Gastrocnemius medialis (tissue), 4 donors: ENCODE data around the gene ENDOV.

Experiments used
- POLR2A ChIP-seq, 2 donors: fragments of 450-650 bp; IDR thresholded peaks; one replicate each; pipeline ENCODE4 v1.6.1; 2017; ENCODE audit warnings: antibody characterized with exemption in 2 of 2, mild to moderate bottlenecking in 2 of 2, moderate library complexity in 2 of 2
- TF ChIP-seq, protein P1 (sequence below), 5 experiments: fragments of 450-650 bp in 3 of 5; fragments of 200-600 bp in 2 of 5; sonication (generic) in 2 of 5; IDR thresholded peaks in 4 of 5; conservative IDR thresholded peaks in 1 of 5; 1 replicate in 4 of 5; 2 replicates in 1 of 5; pipeline ENCODE4 v1.5.1; 2016 to 2019; ENCODE audit warnings: antibody characterized with exemption in 5 of 5, mild to moderate bottlenecking in 3 of 5, moderate library complexity in 3 of 5

DNA sequence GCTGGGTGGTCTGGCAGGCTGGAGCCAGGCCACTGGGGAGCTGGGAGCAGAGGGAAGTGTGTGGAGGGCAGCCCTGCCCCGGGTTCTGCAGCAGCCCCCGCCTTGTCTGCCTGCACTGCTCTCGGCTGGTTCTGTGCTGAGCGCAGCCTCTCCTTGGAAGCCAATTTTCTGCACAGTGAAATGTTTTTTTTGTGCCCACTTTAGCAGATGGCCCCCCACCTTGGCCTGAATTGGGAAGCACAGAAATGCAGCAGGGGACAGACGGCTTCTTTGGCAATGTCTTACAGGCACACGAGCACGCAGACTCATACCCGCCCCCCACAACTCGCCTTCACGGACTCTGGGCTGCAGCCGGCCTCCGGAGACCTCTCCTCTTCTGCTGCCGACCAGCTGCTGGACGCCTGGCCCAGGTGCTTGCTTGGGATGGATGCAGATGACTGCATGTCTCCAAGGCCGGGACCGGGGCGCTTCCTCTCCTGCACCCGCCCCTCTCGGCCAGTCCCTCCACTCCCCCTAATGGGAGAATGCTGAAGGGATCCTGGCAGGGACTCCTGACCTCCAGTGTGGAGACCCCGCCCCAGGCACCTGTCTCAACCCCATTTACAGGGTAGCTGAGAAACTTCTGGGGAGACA is 46.7 kb downstream of the ENDOV start:
- TF ChIP-seq, protein P1, sequence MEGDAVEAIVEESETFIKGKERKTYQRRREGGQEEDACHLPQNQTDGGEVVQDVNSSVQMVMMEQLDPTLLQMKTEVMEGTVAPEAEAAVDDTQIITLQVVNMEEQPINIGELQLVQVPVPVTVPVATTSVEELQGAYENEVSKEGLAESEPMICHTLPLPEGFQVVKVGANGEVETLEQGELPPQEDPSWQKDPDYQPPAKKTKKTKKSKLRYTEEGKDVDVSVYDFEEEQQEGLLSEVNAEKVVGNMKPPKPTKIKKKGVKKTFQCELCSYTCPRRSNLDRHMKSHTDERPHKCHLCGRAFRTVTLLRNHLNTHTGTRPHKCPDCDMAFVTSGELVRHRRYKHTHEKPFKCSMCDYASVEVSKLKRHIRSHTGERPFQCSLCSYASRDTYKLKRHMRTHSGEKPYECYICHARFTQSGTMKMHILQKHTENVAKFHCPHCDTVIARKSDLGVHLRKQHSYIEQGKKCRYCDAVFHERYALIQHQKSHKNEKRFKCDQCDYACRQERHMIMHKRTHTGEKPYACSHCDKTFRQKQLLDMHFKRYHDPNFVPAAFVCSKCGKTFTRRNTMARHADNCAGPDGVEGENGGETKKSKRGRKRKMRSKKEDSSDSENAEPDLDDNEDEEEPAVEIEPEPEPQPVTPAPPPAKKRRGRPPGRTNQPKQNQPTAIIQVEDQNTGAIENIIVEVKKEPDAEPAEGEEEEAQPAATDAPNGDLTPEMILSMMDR (IDR thresholded peaks at IDR 0.05 in 4 of 5, conservative IDR thresholded peaks at IDR 0.05 in 1 of 5), result no peak
- no peak for TF ChIP-seq POLR2A (IDR thresholded peaks at IDR 0.05)
